PC-9 (cell line): ENCODE data around the gene LUC7L. TPM values are rescaled to one million over a fixed set of nuclear protein-coding genes. Genes with fewer than 3 reads are reported as not detected.
"Not testable (repeated sequence)": the region's sequence is repeated elsewhere in the genome, so short reads cannot be mapped to it uniquely, and the experiment has no call there.

Experiments used
- BruUV-seq: library from RNA; stranded (reverse); fragments of 400-500 nt; replicated peaks from 2 replicates; lab custom pipeline; 2021; lab: Mats Ljungman, UMichigan
- CTCF ChIA-PET: fragments of 300-600 bp; sonication (Branson Sonifier 250); formaldehyde crosslinking; loops from one replicate; lab custom pipeline; 2022; ENCODE audit warnings: antibody characterized with exemption; lab: Charles Lee
- POLR2A ChIA-PET: fragments of 300-600 bp; sonication (Branson Sonifier 250); formaldehyde crosslinking; loops from one replicate; lab custom pipeline; 2022; ENCODE audit warnings: antibody characterized with exemption; ENCODE audit not compliant: unreplicated experiment; lab: Charles Lee
- DNase-seq, 2 experiments: peaks; one replicate each; pipeline versions ENCODE4 v3.0.0 to v3.0.0-alpha.2; 2015 to 2022; ENCODE audit warnings: mixed read lengths in 1 of 2
- H2AFZ ChIP-seq: fragments of 200-600 bp; sonication (generic); 2 replicates; pipeline ENCODE4 v1.8.1; 2017; ENCODE audit warnings: antibody characterized with exemption
- H3F3A ChIP-seq: fragments of 200-600 bp; sonication (generic); 2 replicates; pipeline ENCODE4 v1.8.1; 2017; ENCODE audit warnings: antibody characterized with exemption, mild to moderate bottlenecking, low read depth; ENCODE audit not compliant: insufficient read depth
- H3K27ac ChIP-seq: fragments of 200-600 bp; sonication (generic); 2 replicates; pipeline ENCODE4 v1.6.1; 2016; ENCODE audit warnings: mixed run types
- H3K27me3 ChIP-seq: fragments of 200-600 bp; sonication (generic); 2 replicates; pipeline ENCODE4 v1.6.1; 2016; ENCODE audit warnings: low read depth, mixed run types; ENCODE audit not compliant: insufficient read depth
- H3K36me3 ChIP-seq: fragments of 200-600 bp; sonication (generic); 2 replicates; pipeline ENCODE4 v1.6.1; 2016; ENCODE audit warnings: low read depth, mixed run types
- H3K4me1 ChIP-seq: fragments of 200-600 bp; sonication (generic); replicated peaks from 2 replicates; pipeline ENCODE4 v1.6.1; 2016; ENCODE audit warnings: mixed run types; ENCODE audit not compliant: insufficient read depth
- H3K4me2 ChIP-seq: fragments of 200-600 bp; sonication (generic); 2 replicates; pipeline ENCODE4 v1.6.1; 2017; ENCODE audit warnings: mixed run types
- H3K4me3 ChIP-seq: fragments of 200-600 bp; sonication (generic); 2 replicates; pipeline ENCODE4 v1.6.1; 2016; ENCODE audit warnings: mixed run types
- H3K79me2 ChIP-seq: fragments of 200-600 bp; sonication (generic); 2 replicates; pipeline ENCODE4 v1.6.1; 2017; ENCODE audit warnings: low read depth, mixed run types
- H3K9me2 ChIP-seq: fragments of 200-600 bp; sonication (generic); 2 replicates; pipeline ENCODE4 v1.8.1; 2017; ENCODE audit warnings: mild to moderate bottlenecking; ENCODE audit not compliant: insufficient read depth
- H3K9me3 ChIP-seq: fragments of 200-600 bp; sonication (generic); 2 replicates; pipeline ENCODE4 v1.8.1; 2016; ENCODE audit warnings: low read depth; ENCODE audit not compliant: insufficient read depth
- H4K20me1 ChIP-seq: fragments of 200-600 bp; sonication (generic); 2 replicates; pipeline ENCODE4 v1.8.1; 2017; ENCODE audit not compliant: insufficient read depth
- intact Hi-C: fragments of 100-400 bp; cut with micrococcal nuclease; formaldehyde crosslinking; loops from one replicate; pipeline ENCODE4 v1.10.0; 2022; ENCODE audit not compliant: unreplicated experiment
- total RNA-seq: library from RNA; stranded (reverse); gene quantifications from 2 replicates; pipeline ENCODE4 v1.2.3, GENCODE V29; 2021
- TF ChIP-seq, protein P1 (sequence below): fragments of 200-600 bp; sonication (generic); conservative IDR thresholded peaks from 2 replicates; pipeline ENCODE4 v1.6.1; 2017; ENCODE audit warnings: mixed run types, antibody characterized with exemption, mild to moderate bottlenecking, moderate library complexity

LUC7L gene
- total RNA-seq, 1 experiment from 2014 or later = 64.3 TPM

GRCh38 chr16:212999-213398 is 16.2 kb downstream of the LUC7L start:
- Histone ChIP-seq H3K36me3 (peaks cover 20% of the 10 kb centered on the region; the same call in 1 of the 2 replicates), H3K4me3 (no peak overlapping the region), H3K79me2 (0 out of 2 replicates have a peak, but pooled peaks cover 23% of the 10 kb centered on the region), H3K27me3 (no peaks in the 10 kb centered on the region), H3K9me3 (no peaks in the 10 kb centered on the region), H3K4me2 (no peak overlapping the region), H2AFZ (no peak overlapping the region), H3K27ac (no peak overlapping the region), H3F3A (peaks cover 10% of the 10 kb centered on the region), H4K20me1 (peaks cover 59% of the 10 kb centered on the region), H3K4me1 (no peaks in the 10 kb centered on the region), H3K9me2 (no peaks in the 10 kb centered on the region)
- ChIA-PET POLR2A (interaction anchor here (0.6 kb wide), 1 partner anchor 8 kb away, joined by 3 read pairs; no protein-coding TSS in a partner anchor), CTCF (interaction anchor here (0.6 kb wide), 1 partner anchor 116 kb away, joined by 8 read pairs; no protein-coding TSS in a partner anchor)
- no TSS peak for BruUV-seq
- DNase-seq = no peak
- TF ChIP-seq, protein P1, sequence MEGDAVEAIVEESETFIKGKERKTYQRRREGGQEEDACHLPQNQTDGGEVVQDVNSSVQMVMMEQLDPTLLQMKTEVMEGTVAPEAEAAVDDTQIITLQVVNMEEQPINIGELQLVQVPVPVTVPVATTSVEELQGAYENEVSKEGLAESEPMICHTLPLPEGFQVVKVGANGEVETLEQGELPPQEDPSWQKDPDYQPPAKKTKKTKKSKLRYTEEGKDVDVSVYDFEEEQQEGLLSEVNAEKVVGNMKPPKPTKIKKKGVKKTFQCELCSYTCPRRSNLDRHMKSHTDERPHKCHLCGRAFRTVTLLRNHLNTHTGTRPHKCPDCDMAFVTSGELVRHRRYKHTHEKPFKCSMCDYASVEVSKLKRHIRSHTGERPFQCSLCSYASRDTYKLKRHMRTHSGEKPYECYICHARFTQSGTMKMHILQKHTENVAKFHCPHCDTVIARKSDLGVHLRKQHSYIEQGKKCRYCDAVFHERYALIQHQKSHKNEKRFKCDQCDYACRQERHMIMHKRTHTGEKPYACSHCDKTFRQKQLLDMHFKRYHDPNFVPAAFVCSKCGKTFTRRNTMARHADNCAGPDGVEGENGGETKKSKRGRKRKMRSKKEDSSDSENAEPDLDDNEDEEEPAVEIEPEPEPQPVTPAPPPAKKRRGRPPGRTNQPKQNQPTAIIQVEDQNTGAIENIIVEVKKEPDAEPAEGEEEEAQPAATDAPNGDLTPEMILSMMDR = no peak
- intact Hi-C loops = no loop called here

DNA sequence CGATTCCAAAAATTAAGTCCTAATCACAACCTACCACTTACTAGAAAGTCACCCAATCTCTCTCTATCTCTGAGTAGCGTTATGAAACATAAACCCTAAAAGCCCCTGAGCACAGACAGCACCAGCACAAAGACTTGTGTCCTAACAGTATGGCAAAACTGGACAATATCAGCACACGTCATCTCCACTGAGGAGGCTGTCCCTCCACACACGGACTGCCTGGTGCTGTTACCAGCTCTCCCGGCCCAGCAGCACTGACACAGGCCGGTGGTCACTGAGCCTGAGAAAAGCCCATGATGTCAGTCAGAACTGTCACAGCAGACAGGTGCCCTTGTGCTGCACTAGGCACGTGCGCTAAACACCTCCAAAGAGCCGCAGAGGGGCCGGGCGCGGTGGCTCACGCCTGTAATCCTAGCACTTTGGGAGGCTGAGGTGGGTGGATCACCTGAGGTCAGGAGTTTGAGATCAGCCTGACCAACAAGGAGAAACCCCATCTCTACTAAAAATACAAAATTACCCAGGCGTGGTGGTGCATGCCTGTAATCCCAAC is 17.5 kb downstream of the LUC7L start:
- H3K9me2 ChIP-seq, intact Hi-C loops, H3K4me2 ChIP-seq, CTCF ChIA-PET, BruUV-seq, H3K9me3 ChIP-seq, POLR2A ChIA-PET, H3K27ac ChIP-seq, H3K27me3 ChIP-seq, DNase-seq, H3F3A ChIP-seq, H2AFZ ChIP-seq, H3K4me3 ChIP-seq, H3K4me1 ChIP-seq: not testable (repeated sequence)
- Histone ChIP-seq H3K36me3 (peaks cover 20% of the 10 kb centered on the region; the same call in 1 of the 2 replicates), H4K20me1 (peaks cover 60% of the 10 kb centered on the region), H3K79me2 (0 out of 2 replicates have a peak, but pooled peaks cover 22% of the 10 kb centered on the region)

DNA sequence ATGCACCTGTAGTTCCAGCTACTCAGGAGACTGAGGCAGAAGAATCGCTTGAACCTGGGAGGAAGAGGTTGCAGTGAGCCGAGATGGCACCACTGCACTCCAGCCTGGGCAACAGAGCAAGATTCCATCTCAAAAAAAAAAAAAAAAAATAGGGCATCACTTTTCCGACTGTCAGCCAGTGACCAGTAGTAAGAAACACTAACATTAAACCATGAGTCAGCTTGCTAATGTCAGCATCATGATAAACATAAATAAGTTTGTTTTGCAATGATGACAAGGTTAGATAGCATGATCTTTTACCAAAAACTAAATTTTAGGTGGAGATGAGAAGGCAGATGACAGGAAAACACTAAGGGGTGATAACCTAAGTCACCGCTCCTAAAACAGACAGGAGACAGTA is 19.9 kb downstream of the LUC7L start:
- peaks cover 58% of the 10 kb centered on the region for H4K20me1 ChIP-seq
- H3K9me2 ChIP-seq, H2AFZ ChIP-seq, H3K4me3 ChIP-seq, H3K9me3 ChIP-seq, H3K27ac ChIP-seq, H3K4me2 ChIP-seq, H3K4me1 ChIP-seq, CTCF ChIA-PET, intact Hi-C loops, H3K27me3 ChIP-seq, H3F3A ChIP-seq, BruUV-seq, DNase-seq, POLR2A ChIA-PET: not testable (repeated sequence)
- H3K79me2 ChIP-seq = 0 out of 2 replicates have a peak, but pooled peaks cover 22% of the 10 kb centered on the region
- H3K36me3 ChIP-seq = peaks cover 33% of the 10 kb centered on the region

DNA sequence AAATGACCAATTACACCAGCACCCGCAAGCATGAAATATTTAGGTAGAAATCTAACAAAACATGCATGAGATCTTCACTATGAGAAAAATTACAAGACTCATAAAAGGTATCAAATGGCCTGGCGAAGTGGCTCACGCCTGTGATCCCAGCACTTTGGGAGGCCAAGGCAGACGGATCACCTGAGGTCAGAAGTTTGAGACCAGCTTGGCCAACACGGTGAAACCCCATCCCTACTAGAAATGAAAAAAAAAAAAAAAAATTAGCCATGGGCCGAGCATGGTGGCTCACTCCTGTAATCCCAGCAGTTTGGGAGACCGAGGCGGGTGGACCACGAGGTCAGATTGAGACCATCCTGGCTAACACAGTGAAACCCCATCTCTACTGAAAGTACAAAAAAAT is 25.2 kb downstream of the LUC7L start:
- Histone ChIP-seq H4K20me1 (peaks cover 20% of the 10 kb centered on the region; the same call in 1 of the 2 replicates), H3K36me3 (peaks cover 32% of the 10 kb centered on the region)
- H3K9me3 ChIP-seq, H3K4me2 ChIP-seq, CTCF ChIA-PET, H3K4me3 ChIP-seq, H3K4me1 ChIP-seq, H3F3A ChIP-seq, H3K79me2 ChIP-seq, BruUV-seq, H3K27me3 ChIP-seq, H3K27ac ChIP-seq, H3K9me2 ChIP-seq, DNase-seq, intact Hi-C loops, H2AFZ ChIP-seq: not testable (repeated sequence)
- POLR2A ChIA-PET = interaction anchor here (0.7 kb wide), 1 partner anchor 103 kb away, joined by 6 read pairs; no protein-coding TSS in a partner anchor
